Nephron (organoid): ENCODE data around the gene AGBL3.

ENCODE experiments used
- H3K27ac Mint-ChIP-seq, 3 experiments: 2 replicates each; pipeline ENCODE4 v1.8.0; 2020; ENCODE audit warnings: mixed read lengths in 3 of 3, mild to moderate bottlenecking in 2 of 3, moderate library complexity in 1 of 3
- H3K27me3 Mint-ChIP-seq: 2 replicates; pipeline ENCODE4 v1.8.0; 2021; ENCODE audit warnings: low read depth, mild to moderate bottlenecking, moderate library complexity, mixed read lengths
- H3K36me3 Mint-ChIP-seq: 2 replicates; pipeline ENCODE4 v1.8.0; 2020; ENCODE audit warnings: low read depth, mixed read lengths
- H3K4me1 Mint-ChIP-seq: 2 replicates; pipeline ENCODE4 v1.8.0; 2020; ENCODE audit warnings: mixed read lengths
- H3K4me3 Mint-ChIP-seq, 3 experiments: 2 replicates each; pipeline ENCODE4 v1.8.0; 2020; ENCODE audit warnings: mild to moderate bottlenecking in 3 of 3, mixed read lengths in 3 of 3, moderate library complexity in 2 of 3
- H3K9me3 Mint-ChIP-seq: 2 replicates; pipeline ENCODE4 v1.8.0; 2020; ENCODE audit warnings: mixed read lengths
- TF ChIP-seq, protein P1 (sequence below), 3 experiments: fragments of 200-600 bp; sonication (generic); IDR thresholded peaks; one replicate each; pipeline ENCODE4 v1.5.0; 2021; ENCODE audit warnings: antibody characterized with exemption in 3 of 3; ENCODE audit not compliant: unreplicated experiment in 3 of 3

The AGBL3 gene

DNA sequence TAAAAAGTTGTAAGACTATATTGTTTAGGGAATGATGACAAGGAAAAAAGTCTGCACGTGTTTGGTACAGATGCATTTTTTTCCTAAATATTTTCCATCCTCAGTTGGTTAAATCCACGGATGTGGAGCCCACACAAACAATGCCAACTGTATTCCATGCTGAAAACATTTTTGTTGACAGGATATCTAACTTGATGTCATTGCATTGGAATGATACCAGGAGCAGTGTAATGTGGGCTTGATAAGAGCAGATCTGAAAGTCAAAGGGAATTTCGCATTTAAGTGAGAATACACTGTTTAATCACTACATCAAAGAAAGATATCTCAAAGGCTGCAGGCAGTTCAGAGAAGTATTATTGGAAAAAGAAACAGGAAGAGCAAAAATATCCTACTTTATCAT lies 112.1 kb downstream of the AGBL3 start:
- H3K4me1 Mint-ChIP-seq, result peaks cover 5% of the 10 kb centered on the region
- no peaks in the 10 kb centered on the region for H3K9me3 Mint-ChIP-seq
- H3K27me3 Mint-ChIP-seq, result no peaks in the 10 kb centered on the region
- H3K27ac Mint-ChIP-seq, result no peak overlapping the region
- no peaks in the 10 kb centered on the region for H3K36me3 Mint-ChIP-seq
- TF ChIP-seq, protein P1, sequence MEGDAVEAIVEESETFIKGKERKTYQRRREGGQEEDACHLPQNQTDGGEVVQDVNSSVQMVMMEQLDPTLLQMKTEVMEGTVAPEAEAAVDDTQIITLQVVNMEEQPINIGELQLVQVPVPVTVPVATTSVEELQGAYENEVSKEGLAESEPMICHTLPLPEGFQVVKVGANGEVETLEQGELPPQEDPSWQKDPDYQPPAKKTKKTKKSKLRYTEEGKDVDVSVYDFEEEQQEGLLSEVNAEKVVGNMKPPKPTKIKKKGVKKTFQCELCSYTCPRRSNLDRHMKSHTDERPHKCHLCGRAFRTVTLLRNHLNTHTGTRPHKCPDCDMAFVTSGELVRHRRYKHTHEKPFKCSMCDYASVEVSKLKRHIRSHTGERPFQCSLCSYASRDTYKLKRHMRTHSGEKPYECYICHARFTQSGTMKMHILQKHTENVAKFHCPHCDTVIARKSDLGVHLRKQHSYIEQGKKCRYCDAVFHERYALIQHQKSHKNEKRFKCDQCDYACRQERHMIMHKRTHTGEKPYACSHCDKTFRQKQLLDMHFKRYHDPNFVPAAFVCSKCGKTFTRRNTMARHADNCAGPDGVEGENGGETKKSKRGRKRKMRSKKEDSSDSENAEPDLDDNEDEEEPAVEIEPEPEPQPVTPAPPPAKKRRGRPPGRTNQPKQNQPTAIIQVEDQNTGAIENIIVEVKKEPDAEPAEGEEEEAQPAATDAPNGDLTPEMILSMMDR (IDR thresholded peaks at IDR 0.05; ENCODE audit: unreplicated experiment in 3 of 3), result no peak
- H3K4me3 Mint-ChIP-seq, result no peak overlapping the region

DNA sequence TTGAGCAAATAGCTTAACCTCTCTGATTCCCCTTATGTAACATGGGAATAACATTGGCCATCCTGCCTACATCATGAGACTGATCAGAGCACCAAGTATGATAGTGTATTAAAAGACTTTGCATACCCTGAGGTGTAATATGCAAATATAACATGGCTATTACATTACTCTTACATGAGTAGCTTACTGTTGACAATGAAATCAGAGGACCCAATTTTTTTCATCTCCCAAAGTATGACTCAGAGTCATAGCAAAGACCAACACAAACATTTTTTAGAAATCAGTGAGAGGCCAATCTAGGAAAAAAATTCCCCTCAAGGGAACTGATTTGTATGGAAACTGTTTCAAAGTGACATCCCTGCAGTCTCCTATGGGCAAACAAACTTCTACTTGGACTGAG lies 114.5 kb downstream of the AGBL3 start:
- TF ChIP-seq, protein P1 (IDR thresholded peaks at IDR 0.05; ENCODE audit: unreplicated experiment in 3 of 3), result no peak
- H3K27me3 Mint-ChIP-seq, result no peaks in the 10 kb centered on the region
- H3K27ac Mint-ChIP-seq, result no peak overlapping the region
- no peaks in the 10 kb centered on the region for H3K4me1 Mint-ChIP-seq
- peaks cover 6% of the 10 kb centered on the region for H3K9me3 Mint-ChIP-seq
- H3K4me3 Mint-ChIP-seq, result no peak overlapping the region
- H3K36me3 Mint-ChIP-seq, result no peaks in the 10 kb centered on the region

DNA sequence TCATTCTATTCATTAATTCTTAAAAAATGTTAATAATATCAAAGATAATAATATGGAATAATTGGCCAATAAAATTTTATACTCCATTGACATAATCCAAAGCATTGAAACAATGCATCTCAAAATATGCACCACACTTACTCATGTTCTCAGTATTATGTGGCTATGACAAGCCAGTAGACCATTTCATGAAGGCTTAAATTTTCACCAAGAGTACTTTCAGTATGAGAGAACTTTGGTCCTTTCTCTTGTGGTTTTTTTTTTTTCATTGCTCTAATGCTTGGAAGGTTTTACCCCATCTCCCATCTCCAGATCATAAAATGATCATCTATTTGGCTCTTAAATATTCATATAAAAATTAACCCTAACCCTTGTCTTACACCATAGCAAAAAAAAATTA lies 116.1 kb downstream of the AGBL3 start:
- no peak overlapping the region for H3K27ac Mint-ChIP-seq
- no peaks in the 10 kb centered on the region for H3K36me3 Mint-ChIP-seq
- peaks cover 15% of the 10 kb centered on the region for H3K9me3 Mint-ChIP-seq
- H3K4me1 Mint-ChIP-seq, result no peaks in the 10 kb centered on the region
- H3K4me3 Mint-ChIP-seq, result no peak overlapping the region
- TF ChIP-seq, protein P1 (IDR thresholded peaks at IDR 0.05; ENCODE audit: unreplicated experiment in 3 of 3), result no peak
- no peaks in the 10 kb centered on the region for H3K27me3 Mint-ChIP-seq

DNA sequence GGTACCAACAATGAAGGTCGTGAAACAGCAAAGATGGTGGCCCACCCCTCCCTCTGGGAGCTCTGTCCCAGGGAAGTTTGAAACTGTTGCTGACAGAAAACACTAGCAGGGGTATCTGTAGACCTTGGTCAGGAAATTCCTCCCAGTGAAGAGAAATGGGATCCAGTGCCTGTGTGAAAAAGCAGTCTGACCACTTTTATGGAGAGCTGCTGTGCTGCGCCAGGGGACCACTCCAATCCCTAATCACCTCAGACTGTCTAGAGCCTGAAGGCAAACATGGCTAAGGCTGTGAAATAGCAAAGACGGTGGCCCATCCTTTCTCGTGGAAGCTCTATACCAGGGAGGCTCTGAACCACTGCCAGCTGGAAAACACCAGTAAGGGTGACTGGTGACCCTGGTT lies 123.3 kb downstream of the AGBL3 start:
- no peak overlapping the region for H3K27ac Mint-ChIP-seq

DNA sequence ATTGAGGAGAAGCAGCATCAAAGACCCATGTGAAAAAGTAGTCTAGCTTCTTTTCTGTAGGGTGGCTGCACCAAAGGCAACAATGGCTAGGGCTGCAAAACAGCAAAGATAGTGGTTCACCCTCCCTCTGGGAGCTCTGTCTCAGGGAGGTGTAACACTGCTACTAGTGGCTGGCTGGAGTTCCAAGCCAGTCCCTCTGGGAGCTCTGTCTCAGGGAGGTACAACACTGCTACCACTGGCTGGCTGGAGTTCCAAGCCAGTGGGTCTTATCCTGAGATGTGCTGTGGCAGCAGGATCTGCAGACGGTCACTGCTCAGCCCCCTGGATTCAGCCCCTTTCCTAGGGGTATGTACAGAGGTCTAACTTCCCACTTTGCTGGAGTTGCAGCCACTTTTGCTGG lies 123.7 kb downstream of the AGBL3 start:
- no peak overlapping the region for H3K27ac Mint-ChIP-seq
- no peaks in the 10 kb centered on the region for H3K36me3 Mint-ChIP-seq

More for the DNA sequence above, 123.3 kb downstream of the AGBL3 start:
- TF ChIP-seq, protein P1 (IDR thresholded peaks at IDR 0.05; ENCODE audit: unreplicated experiment in 3 of 3), result no peak
- no peaks in the 10 kb centered on the region for H3K27me3 Mint-ChIP-seq
- no peak overlapping the region for H3K4me3 Mint-ChIP-seq
- peaks cover 14% of the 10 kb centered on the region for H3K9me3 Mint-ChIP-seq
- H3K4me1 Mint-ChIP-seq, result no peaks in the 10 kb centered on the region
- no peaks in the 10 kb centered on the region for H3K36me3 Mint-ChIP-seq

DNA sequence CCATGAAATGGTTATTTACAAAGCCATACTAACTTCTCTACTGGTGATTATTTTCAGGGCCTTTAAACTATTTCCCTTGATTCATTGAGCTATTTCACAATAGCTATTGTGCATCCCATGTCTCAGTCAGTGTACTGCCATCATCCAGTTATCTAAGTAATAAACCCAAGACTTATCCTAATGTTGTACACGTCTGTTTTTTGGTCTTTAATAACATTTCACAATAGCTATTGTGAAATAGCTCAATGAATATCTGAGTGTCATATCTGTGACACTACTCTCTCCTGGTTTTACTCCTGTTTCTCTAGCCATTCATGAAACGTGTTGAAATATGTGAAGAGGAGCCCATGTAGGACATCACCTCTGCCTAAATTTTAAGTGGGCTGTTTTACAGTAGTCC lies 125.1 kb downstream of the AGBL3 start:
- Mint-ChIP-seq H3K4me1 (no peaks in the 10 kb centered on the region), H3K36me3 (no peaks in the 10 kb centered on the region), H3K4me3 (no peak overlapping the region), H3K9me3 (peaks cover 8% of the 10 kb centered on the region), H3K27ac (no peak overlapping the region), H3K27me3 (no peaks in the 10 kb centered on the region)
- TF ChIP-seq, protein P1 (IDR thresholded peaks at IDR 0.05; ENCODE audit: unreplicated experiment in 3 of 3), result no peak

More for the DNA sequence above, 123.7 kb downstream of the AGBL3 start:
- H3K4me3 Mint-ChIP-seq, result no peak overlapping the region
- TF ChIP-seq, protein P1 (IDR thresholded peaks at IDR 0.05; ENCODE audit: unreplicated experiment in 3 of 3), result no peak
- H3K27me3 Mint-ChIP-seq, result no peaks in the 10 kb centered on the region
- no peaks in the 10 kb centered on the region for H3K4me1 Mint-ChIP-seq
- H3K9me3 Mint-ChIP-seq, result peaks cover 14% of the 10 kb centered on the region
